Coronary artery (tissue), 2 donors: ENCODE results near the gene ZNF575.

Experiments
- DNase-seq: peaks from one replicate; pipeline ENCODE4 v3.0.0-alpha.2; 2017; ENCODE audit warnings: low spot score
- H3K27ac ChIP-seq, 2 donors: fragments of 200-600 bp; sonication (generic); one replicate each; pipeline ENCODE4 v1.5.1; 2016 to 2019
- H3K4me3 ChIP-seq: fragments of 200-600 bp; sonication (generic); 2 replicates; pipeline ENCODE4 v1.5.1; 2016; ENCODE audit warnings: mild to moderate bottlenecking, moderate library complexity
- CTCF ChIP-seq: fragments of 200-600 bp; sonication (generic); IDR thresholded peaks from one replicate; pipeline ENCODE4 v1.5.1; 2019; ENCODE audit warnings: antibody characterized with exemption

Gene ZNF575

GRCh38 chr19:43574424-43575155, 41.6 kb downstream of the ZNF575 start:
- Histone ChIP-seq H3K4me3 (peak overlapping the region; percentile 79), H3K27ac (peak overlapping the region; percentile 74 to 79)
- no peak for TF ChIP-seq CTCF
- DNase-seq, result no peak

GRCh38 chr19:43575156-43575950, 42.4 kb downstream of the ZNF575 start, which contains the start of the genes PINLYP and XRCC1:
Gene PINLYP (plus strand): TSS chr19:43575801. CDS start chr19:43577192, 1,391 bp downstream.
Gene XRCC1 (minus strand): TSS chr19:43575527. CDS start chr19:43575458, 69 bp downstream.
- peak; percentile 98 for DNase-seq
- Histone ChIP-seq H3K27ac (peak within 1 kb of the TSS; percentile 74 to 79), H3K4me3 (peak within 1 kb of the TSS; percentile 79)
- TF ChIP-seq CTCF, result no peak

- no peak for TF ChIP-seq CTCF
- Histone ChIP-seq H3K27ac (peak overlapping the region; percentile 40 to 60), H3K4me3 (peak overlapping the region; percentile 53)
- no peak for DNase-seq
Observed at GRCh38 chr19:43575955-43576878, 43.2 kb downstream of the ZNF575 start.

GRCh38 chr19:43578787-43579186, 45.8 kb downstream of the ZNF575 start:
- DNase-seq, result no peak
- no peak overlapping the region for H3K4me3 ChIP-seq
- H3K27ac ChIP-seq, result no peak overlapping the region
- TF ChIP-seq CTCF, result no peak

GRCh38 chr19:43581467-43581866, 48.5 kb downstream of the ZNF575 start:
- peak overlapping the region in 1 of 2 donors; percentile 39 for H3K27ac ChIP-seq
- peak overlapping the region; percentile 71 for H3K4me3 ChIP-seq
- DNase-seq, result no peak
- no peak for TF ChIP-seq CTCF

- Histone ChIP-seq H3K27ac (no peak overlapping the region), H3K4me3 (no peak overlapping the region)
- TF ChIP-seq CTCF, result no peak
- DNase-seq, result no peak
Observed at GRCh38 chr19:43582495-43582894, 49.5 kb downstream of the ZNF575 start.
